GM10847 (cell line): ENCODE data around the gene CYP1B1.

Experiments used
- POLR2A ChIP-seq: IDR thresholded peaks from 2 replicates; pipeline ENCODE4 v1.6.1; 2011; ENCODE audit not compliant: insufficient read length; ENCODE audit errors: extremely low read depth

The CYP1B1 gene

GRCh38 chr2:38106405-38107094 is 30.6 kb upstream of the CYP1B1 start:
- TF ChIP-seq POLR2A, result no peak

- no peak for TF ChIP-seq POLR2A
Observed at GRCh38 chr2:38105922-38106321, 30.0 kb upstream of the CYP1B1 start.

GRCh38 chr2:38104598-38104997 is 28.6 kb upstream of the CYP1B1 start:
- no peak for TF ChIP-seq POLR2A

GRCh38 chr2:38100328-38100727 is 24.4 kb upstream of the CYP1B1 start:
- no peak for TF ChIP-seq POLR2A

GRCh38 chr2:38099099-38100028 is 23.4 kb upstream of the CYP1B1 start:
- no peak for TF ChIP-seq POLR2A

GRCh38 chr2:38098421-38099098 is 22.6 kb upstream of the CYP1B1 start:
- no peak for TF ChIP-seq POLR2A

GRCh38 chr2:38097988-38098385 is 22.0 kb upstream of the CYP1B1 start:
- TF ChIP-seq POLR2A, result no peak

GRCh38 chr2:38097258-38097987 is 21.5 kb upstream of the CYP1B1 start:
- no peak for TF ChIP-seq POLR2A

- no peak for TF ChIP-seq POLR2A
Observed at GRCh38 chr2:38095996-38096861, 20.3 kb upstream of the CYP1B1 start.

GRCh38 chr2:38095079-38095995 is 19.4 kb upstream of the CYP1B1 start:
- TF ChIP-seq POLR2A, result no peak

- no peak for TF ChIP-seq POLR2A
Observed at GRCh38 chr2:38093527-38094165, 17.7 kb upstream of the CYP1B1 start.

GRCh38 chr2:38092196-38092902 is 16.4 kb upstream of the CYP1B1 start:
- no peak for TF ChIP-seq POLR2A

- no peak for TF ChIP-seq POLR2A
Observed at GRCh38 chr2:38091760-38092159, 15.8 kb upstream of the CYP1B1 start.
